ENCODE data around the gene MMP24OS.

MMP24OS gene

DNA sequence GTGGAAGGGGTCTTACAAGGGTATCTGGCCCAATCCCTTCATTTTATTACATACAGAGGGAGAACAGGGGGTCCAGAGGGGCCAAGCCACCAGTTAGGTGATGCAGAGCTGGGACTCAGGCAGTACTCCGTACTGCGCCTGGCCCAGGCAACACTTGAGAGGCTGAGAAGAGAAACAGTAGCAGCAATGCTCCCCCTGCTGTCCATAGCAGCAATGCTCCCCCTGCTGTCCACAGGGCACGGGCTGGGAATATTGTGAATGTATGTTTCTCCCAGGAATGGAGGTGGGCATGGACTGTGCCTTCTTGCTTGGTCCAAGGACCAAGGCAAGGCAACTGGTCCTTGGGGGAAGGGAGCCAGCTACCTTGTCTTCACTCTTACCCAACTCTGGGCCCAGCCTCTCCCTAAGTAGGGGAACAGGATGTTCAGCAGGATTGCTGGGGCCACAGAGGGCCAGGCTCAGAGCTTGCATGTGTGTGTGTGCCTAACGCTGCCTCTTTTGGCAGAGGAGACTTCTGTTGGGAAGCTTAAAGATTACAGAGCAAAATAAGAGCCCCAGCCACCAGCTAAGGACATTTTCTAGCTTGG lies 29.1 kb upstream of the MMP24OS start:
- in situ Hi-C loops (cut with MboI; ENCODE audit: low sequenced_read_pairs), result no loop called here

DNA sequence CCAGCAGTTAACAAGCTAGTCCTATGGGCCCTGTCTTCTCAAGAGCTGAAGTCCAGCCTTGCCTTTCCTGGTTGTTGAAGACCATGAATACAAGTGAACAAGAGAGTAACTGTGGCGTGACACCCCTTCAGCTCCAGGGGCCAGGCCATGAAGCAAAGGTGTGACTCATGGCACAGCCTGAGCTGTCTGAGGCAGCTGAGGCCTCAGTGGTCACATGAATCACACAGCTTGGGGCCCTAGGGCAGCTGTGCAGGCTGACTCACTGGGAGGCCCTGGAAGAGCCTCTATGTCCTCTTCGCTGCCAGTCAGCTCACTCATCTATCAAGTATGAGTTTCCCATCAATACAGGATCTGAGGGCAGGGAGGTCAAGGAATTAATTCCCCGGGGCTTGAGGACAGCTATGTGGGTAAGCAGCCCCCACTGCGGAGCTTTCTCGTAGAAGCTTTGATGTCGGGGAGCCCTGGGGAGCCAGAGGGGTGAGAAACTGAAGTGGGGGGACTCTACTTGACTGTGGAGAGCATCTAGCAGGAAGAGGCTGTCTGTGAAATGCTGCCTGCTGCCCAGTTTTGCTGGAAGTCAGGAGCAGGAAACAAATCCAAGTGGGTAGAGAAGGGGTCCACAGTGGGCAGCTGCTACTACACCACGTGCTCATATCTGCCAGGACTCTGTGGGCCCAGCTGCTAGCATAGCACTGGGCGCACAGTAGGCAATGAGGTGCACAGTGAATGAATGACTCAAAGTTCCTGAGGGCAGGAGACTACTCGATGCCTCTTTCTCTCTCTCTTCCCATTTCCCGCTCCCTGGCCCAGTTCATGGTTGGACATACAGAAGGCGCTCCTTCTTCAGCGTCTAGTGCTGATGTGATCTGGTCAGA lies 28.0 kb upstream of the MMP24OS start:
- in situ Hi-C loops (cut with MboI; ENCODE audit: low sequenced_read_pairs), result no loop called here

DNA sequence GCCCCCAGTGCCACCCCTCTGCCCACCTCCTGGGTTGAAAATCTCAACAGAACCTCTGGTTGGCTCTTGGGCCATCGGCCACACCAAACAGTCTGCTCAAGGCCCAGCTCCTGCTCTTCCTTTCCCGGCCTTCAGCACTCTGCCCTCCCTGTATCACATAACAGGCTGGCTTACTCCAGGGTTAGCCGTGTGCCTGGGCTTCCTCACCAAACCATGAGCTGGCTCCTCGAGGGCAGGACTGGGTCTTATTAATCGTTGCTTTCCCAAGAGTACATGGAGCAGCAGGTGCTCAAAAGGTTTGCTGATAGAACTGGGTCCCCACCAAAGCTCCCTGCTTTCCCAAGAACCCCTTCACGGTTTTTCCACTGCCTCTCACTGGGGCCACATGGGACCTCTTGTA lies 27.0 kb upstream of the MMP24OS start:
- in situ Hi-C loops (cut with MboI; ENCODE audit: low sequenced_read_pairs), result loop anchor here (5.0 kb wide), 1 partner anchor 117 kb away; no protein-coding TSS in a partner anchor

DNA sequence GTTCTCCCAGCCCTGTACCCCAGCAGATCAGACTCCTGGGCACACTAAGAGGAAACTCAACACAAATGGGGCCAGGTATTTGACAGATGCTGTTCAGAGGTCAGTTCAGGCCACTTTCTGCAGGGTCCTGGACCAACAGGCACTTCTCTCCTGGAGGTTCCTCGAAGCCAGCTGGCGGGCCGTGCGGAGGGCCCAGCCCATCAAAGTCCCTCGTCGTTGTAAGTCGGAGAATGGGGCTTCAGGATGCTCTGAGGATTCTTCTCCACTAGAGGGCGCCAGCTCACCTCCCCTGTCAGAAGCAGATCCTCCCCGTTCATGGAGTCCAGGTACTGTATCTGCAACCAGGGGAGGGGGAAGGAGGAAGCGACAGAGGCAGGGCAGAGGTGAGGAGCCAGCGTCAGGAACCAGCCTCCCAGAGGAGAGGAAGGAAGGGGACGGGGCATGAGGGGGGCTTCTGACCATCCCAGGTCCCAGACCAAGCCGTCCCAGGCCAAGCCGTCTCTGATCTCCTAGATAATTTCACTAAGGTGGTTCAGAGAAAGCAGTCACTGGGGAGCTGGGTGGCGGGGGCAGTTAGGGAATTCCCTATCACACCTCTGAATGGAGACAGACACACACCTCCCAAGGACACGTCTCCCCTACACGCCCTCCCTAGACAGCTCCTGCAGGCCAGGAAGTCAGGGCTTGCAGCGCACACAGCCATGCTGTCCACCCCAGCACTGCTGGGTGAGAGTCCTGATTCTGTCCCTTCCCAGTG lies 26.0 kb upstream of the MMP24OS start:
- in situ Hi-C loops (cut with MboI; ENCODE audit: low sequenced_read_pairs), result loop anchor here (5.0 kb wide), 1 partner anchor 118 kb away; no protein-coding TSS in a partner anchor

DNA sequence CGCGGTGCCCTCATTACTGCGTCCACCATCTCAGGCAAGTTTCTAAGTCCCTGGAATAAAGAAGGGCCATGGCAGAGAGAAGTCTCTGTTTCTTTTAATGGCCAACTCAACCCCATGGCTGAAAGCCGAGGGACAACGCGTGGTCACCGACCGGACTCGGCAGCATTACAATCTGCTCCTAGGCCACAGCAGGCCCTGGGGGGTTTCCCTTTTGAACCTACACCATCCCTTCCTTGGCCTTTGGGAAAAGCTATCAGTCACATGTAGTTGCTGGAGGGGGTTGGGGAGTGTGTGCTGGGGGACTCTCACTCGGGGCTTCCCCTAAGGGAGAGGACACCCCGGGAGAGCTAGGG lies 25.4 kb upstream of the MMP24OS start:
- in situ Hi-C loops (cut with MboI; ENCODE audit: low sequenced_read_pairs), result loop anchor here (5.0 kb wide), 1 partner anchor 119 kb away; no protein-coding TSS in a partner anchor

DNA sequence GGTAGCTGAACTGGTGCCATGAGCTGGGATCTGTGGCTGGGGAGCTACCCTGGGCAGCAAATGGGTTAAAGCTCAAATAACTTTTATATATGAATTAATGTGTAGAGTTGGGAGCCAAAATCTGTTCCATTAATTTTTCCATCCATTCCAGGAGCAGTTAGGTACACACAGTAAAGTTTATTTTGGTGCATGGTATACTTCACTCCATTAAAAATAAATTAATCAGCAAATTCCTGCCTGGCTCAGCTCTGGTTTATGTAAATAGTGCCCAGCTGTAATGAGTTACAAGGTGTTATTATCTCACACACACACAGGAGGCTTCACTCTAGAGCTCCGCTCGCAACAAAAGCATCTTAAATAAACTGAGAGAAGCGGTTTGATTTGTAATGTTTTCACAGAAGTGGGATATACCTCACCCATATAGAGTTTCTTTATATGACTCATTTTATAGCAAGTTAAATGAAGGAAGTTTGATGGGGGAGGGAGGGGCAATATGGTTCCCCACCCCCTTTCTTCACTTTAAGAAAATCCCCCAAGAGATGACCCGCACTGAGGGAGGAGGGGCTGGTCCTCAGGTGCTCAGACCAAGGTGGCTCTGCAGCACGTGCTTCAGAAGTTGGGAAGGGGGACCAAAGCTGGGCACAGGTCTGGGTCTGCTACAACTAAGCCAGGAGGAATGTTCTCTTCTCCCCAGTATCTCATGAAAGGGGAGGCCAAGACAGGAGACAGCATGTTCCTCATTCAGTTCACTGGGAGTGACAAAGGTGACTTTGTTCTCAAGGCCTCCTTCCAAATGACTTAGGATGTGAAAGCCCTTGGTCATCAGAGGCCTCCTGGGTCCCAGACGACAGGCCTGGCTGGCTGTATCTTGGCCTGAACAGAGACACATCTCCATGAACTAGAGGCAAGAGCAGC lies 24.8 kb upstream of the MMP24OS start:
- in situ Hi-C loops (cut with MboI; ENCODE audit: low sequenced_read_pairs), result loop anchor here (5.0 kb wide), 1 partner anchor 120 kb away; no protein-coding TSS in a partner anchor

DNA sequence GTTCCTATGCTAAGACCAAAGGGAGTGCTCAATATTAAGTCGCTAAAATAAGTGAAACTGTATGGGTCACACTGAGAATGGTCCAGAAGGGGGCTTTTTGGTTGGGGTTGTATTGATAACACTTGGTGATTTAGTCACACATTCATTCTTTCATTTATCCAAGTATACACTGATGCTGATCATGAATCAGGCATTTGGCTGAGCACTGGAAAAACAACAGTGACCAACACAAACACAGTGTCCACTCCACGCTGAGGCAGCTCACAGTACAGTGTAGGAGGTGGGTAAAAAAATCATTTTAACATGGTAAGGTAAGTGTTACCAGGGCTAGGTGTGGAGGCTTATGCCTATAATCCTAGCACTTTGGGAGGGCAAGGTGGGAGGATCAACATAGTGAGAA lies 23.5 kb upstream of the MMP24OS start:
- in situ Hi-C loops (cut with MboI; ENCODE audit: low sequenced_read_pairs), result loop anchor here (5.0 kb wide), 1 partner anchor 121 kb away; no protein-coding TSS in a partner anchor

DNA sequence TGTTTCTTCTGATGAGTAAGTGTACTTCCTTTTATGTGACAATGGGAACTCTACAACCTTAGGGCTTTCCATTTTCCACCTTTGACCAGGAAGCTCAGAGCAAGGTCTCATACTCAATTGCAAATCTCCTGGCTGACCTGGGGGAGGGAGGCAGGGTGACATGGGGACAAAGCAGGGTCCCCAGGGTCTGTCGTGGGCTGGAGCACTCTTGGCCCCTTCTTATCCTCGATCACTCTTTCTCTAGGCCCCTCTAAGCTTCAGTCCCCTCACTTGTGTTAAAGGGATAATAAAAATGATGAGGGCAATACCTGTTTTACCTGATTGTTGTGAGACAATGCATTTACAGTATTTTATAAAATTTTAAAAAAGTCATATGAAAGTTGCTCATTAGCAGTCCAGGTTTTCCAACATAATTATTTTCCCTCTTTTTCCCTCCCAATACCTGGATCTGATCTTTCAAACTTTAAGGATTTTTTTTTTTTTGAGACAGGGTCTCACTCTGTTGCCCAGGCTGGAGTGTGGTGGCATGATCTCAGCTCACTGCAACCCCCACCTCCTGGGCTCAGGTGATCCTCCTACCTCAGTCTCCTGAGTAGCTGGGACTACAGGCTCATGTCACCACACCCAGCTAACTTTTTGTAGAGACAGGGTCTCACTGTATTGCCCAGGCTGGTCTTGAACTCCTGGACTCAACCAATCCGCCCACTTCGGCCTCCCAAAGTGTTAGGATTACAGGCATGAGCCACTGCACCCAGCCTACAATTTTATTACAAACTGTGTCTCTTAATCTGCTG lies 22.7 kb upstream of the MMP24OS start:
- in situ Hi-C loops (cut with MboI; ENCODE audit: low sequenced_read_pairs), result loop anchor here (5.0 kb wide), 1 partner anchor 122 kb away; no protein-coding TSS in a partner anchor

DNA sequence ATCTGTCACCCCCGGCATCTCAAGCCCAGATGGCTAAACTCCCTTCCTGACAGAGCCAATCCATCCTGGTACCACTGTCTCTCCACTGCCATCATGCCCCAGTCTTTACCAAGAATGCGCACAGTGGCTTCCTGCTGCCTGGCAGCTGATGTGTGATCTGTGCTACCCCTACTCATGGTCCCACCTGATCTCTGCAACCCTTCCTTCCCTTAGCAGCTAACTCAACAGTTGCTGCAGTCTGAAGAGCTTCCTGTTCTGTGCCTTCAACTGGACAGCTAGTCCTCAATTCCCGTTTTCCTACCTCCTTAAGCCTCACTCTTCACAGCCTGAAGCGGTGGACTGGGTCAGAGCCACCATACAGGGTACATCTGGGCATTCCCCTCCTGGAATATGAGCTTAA lies 21.9 kb upstream of the MMP24OS start:
- in situ Hi-C loops (cut with MboI; ENCODE audit: low sequenced_read_pairs), result loop anchor here (5.0 kb wide), 1 partner anchor 123 kb away; no protein-coding TSS in a partner anchor

DNA sequence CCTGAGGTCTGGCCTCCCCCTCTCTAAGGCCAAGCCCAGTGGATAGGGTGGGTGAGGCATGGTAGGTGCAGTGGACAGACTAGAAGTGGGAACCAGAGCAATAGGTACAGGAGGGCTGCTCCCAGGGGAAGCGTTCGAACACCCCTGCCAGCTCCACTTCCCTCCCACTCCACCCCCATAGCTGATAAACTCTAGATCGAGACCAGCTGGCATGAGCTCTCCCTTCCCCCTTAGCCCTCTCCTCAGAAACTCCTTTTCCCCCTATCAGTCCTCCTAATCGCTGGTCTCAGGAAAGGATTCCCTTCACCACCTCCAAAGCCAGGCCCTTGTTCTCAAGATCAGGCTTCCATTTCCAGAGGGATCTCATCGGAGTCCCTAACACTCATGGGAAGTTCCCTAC lies 20.3 kb upstream of the MMP24OS start:
- in situ Hi-C loops (cut with MboI; ENCODE audit: low sequenced_read_pairs), result no loop called here

DNA sequence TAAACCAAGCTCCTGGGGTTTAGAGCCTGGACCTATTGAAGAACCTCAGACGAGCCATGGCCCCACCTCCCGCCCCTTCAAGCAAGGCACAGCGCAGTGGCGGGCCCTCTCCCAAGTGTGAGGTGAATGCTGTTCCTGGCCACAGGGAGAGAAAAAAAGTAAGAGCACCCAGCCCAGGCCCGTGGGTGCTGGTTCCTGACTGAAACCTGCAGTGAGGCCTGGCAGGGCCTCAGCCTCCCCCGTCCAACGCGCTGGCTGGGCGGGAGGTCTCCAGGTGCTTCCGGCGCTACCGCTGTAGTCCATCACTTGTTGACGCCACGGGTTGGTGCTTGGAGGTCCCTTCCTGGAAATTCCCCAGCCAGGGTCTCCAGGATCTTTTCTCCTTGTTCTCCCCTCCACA lies 19.8 kb upstream of the MMP24OS start:
- in situ Hi-C loops (cut with MboI; ENCODE audit: low sequenced_read_pairs), result no loop called here

DNA sequence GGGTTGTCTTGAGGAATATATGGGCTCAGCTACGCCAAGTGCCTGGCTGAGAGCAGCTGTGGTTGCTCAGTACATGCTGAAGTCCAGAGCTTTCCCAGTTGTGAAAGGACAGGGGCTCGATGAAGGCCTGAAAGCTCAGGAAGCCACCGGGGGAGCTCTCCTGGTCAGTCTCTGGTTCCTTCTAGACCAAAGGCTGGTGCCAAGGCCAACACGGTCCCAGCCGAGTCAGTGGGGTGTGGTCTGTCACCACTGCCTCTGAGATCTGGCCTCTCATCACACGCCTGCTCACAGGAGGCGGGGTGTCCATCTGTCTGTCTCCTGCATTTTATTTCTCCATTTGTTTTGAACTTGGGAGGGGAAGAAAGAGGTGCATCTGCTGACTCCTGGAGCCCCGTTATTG lies 19.2 kb upstream of the MMP24OS start:
- in situ Hi-C loops (cut with MboI; ENCODE audit: low sequenced_read_pairs), result no loop called here

DNA sequence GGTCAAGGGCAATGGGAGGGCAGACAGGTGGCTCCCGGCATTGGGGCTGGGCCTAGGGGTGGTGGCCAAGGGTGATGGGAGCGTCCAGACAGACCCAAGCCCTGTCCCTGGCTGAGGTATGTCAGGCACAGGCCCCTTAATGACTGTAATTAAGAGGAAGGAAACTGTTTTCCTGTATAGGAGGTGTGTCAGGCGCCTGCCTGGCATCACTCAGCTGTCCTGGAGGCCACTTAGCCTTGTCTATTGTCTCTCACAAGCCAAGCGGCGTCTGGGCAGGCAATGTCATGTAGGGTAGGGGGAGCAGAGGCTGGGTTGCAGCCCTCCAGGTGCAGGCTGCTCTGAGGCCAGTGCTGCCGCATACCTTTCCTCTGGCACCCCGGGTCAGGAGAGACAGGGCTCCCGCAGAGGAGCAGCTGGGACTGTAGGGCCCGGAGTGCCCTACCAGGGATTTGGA lies 18.2 kb upstream of the MMP24OS start:
- in situ Hi-C loops (cut with MboI; ENCODE audit: low sequenced_read_pairs), result no loop called here

DNA sequence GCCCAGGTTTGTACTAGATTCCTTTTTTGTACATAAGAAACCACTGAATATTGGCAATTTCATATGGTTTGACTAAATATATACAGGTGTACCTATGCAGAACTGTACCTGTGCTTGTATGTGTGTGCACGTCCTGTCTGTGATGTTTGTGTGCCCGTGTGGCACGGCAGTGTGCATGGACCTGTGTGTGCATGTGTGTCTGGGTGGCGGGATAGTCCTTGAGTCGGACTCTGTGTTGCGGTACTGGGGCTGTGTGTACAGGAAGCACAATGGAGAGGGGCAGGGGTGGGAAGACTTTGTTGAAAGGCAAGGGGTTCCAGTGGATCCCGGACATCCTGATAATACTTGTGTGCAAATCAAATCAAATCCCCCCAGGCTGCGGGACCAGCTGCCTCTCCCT lies 17.8 kb upstream of the MMP24OS start:
- in situ Hi-C loops (cut with MboI; ENCODE audit: low sequenced_read_pairs), result no loop called here

DNA sequence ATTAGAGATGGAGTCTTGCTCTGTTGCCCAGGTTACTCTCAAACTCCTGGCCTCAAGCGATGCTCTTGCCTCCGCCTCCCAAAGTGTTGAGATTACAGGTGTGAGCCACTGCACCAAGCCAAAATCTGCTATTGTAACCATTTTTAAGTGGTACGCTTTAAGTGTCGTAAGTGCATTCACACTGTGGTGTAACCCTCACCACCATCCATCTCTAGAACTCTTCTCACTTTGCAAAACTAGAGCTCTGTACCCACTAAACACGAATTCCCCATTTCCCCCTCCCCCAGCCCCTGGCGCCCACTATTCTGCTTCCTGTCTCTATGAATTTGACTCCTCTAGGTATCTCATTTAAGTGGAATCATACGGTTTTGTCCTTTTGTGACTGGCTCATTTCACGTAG lies 17.1 kb upstream of the MMP24OS start:
- in situ Hi-C loops (cut with MboI; ENCODE audit: low sequenced_read_pairs), result no loop called here

DNA sequence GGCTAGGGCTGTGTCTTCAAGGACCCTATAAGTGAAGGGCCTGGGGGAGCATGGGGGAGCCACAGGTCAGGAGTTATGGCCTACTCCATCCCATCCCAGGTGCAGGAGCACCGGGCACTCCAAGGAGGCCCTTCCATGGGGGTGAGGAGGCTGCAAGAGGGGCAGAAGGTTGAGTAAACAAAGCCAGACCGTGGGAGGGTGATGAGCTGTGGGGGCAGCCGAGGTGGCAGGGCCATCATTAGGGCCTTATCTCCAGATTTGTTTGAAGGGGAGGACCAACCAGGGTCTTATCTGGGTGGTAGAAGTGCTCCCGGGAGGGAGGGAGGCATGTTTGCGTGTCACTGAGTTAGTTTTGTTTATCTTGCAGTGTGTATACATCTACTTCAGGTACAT lies 16.4 kb upstream of the MMP24OS start:
- in situ Hi-C loops (cut with MboI; ENCODE audit: low sequenced_read_pairs), result no loop called here

DNA sequence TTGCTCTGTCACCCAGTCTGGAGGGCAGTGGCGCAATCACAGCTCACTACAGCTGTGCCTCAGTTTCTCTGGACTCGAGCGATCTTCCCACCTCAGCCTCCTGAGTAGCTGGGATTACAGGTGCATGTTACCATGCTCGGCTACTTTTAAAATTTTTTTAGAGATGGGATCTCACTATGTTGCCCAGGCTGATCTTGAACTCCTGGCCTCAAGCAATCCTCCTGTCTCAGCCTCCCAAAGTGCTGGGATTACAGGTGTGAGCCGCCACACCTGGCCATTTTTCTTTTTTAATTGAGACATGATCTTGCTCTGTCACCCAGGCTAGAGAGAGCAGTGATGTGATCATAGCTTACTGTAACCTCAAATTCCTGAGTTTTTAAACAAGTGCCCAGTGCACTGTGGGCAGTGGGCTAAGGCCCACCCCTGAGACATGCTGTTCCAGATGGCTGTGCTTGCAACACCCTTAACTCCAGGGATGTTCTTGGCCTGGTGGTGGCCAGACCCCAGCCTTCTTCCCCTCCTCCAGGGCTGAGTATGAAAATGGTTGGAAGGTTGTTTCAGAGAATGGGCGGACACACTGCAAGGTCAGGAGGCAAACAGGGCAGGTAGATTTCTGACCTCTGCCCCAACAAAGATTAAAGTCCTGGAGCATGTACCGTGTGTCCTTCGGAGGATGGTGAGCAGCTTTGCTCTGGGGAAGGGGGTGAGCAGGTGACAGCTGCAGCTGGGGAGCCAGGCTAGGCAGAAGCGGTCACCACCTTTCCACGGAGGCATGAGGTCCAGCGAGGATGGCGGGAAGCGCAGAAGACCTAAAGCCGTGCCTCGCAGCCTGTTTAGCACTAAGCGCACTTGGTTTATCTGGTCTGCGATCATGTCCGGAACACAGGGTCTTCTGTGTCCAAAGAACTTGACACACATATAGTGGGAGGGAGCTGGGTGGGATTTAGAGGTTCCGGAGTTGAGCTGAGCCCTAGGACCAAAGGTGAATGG lies 15.7 kb upstream of the MMP24OS start:
- in situ Hi-C loops (cut with MboI; ENCODE audit: low sequenced_read_pairs), result no loop called here
